Stimulated activated CD4-positive, alpha-beta T cell treated with anti-CD3 and anti-CD28 coated beads, Interleukin-15, amount 100 ng/mL, for 24 hours (primary cell): ENCODE measurements around the gene CDC40.
"Not testable (repeated sequence)": the region's sequence is repeated elsewhere in the genome, so short reads cannot be mapped to it uniquely, and the experiment has no call there.

Experiments used
- DNase-seq: peaks from one replicate; pipeline ENCODE4 v3.0.0-alpha.2; 2020

CDC40 gene

GRCh38 chr6:110272781-110273180, 92.6 kb downstream of the CDC40 start:
- DNase-seq = not testable (repeated sequence)

DNA sequence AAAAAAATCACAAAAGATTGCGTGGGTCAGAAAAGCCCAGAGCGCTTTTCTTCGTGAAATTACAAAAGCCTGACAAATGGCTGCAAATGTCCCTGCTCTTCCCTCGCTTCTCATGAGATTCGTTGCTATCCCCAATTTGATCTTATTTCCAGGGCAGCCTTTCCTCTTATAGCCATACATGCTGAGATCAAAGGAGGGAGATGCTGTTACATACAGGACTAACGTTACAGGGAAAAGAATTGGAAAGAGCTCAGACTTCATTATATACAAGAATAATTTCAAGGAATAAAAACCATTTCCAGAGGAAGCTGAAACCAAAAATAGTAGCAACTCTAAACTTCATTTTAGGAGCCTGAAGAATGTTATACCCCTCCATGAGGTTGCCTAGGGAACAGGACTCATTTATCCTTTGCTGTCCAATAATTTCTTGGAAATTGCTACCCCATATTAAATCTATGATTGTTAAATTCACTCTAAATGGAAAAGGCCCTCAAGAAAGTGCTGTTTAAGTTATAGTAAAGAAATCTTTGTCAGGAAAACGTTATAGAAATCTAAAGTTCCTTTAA, 97.0 kb downstream of the CDC40 start:
- DNase-seq = no peak
